GM13977 (cell line): Measurements from ENCODE around the gene TYW3.

Experiments used
- DNase-seq: peaks from one replicate; pipeline ENCODE4 v3.0.0; 2012; ENCODE audit warnings: low spot score
- in situ Hi-C: fragments of 300-500 bp; cut with MboI; formaldehyde crosslinking; loops from one replicate; pipeline ENCODE4 v1.12.0; 2022; ENCODE audit warnings: low sequenced_read_pairs, low pct_unique_long_range_greater_than_20kb, mixed read lengths, inconsistent platforms; ENCODE audit not compliant: unreplicated experiment
- TF ChIP-seq, protein P1 (sequence below): IDR thresholded peaks from 2 replicates; pipeline ENCODE4 v1.5.1; 2012; ENCODE audit warnings: mild to moderate bottlenecking, control low read depth; ENCODE audit not compliant: insufficient read depth; ENCODE audit errors: extremely low read depth, missing control alignments

Gene TYW3, protein sequence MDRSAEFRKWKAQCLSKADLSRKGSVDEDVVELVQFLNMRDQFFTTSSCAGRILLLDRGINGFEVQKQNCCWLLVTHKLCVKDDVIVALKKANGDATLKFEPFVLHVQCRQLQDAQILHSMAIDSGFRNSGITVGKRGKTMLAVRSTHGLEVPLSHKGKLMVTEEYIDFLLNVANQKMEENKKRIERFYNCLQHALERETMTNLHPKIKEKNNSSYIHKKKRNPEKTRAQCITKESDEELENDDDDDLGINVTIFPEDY

DNA sequence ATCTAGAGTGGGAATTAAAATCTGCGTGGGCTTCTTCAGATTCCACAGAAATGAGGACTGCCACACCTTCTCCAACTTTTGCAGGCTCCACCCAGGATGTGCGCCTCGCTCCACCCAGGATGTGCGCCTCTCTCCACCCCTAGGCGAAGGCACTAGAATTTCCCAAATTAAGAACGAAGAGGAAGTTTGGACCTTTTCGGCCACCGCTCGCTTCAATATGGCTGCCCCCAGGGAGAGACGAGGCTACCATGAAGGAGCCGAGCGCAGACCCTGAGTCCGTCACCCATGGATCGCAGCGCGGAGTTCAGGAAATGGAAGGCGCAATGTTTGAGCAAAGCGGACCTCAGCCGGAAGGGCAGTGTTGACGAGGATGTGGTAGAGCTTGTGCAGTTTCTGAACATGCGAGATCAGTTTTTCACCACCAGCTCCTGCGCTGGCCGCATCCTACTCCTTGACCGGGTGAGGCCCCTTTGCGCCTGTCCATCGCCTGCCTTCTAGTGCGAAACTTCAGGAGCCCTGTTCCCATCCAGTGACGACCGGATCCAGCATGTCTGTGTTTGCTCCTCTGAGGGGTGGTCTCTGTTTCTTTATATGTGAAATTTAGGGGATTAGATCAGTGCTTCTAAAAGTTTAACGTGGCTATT is at the start of gene TYW3, which contains the start of gene CRYZ:
Gene TYW3 (plus strand): TSS at position 193 of the 644 bp plus-strand sequence. CDS start 93 bp downstream, at position 286.
Gene CRYZ (minus strand): TSS at position 91 of the 644 bp plus-strand sequence. CDS start 8,229 bp downstream, outside the sequence.
- TF ChIP-seq, protein P1, sequence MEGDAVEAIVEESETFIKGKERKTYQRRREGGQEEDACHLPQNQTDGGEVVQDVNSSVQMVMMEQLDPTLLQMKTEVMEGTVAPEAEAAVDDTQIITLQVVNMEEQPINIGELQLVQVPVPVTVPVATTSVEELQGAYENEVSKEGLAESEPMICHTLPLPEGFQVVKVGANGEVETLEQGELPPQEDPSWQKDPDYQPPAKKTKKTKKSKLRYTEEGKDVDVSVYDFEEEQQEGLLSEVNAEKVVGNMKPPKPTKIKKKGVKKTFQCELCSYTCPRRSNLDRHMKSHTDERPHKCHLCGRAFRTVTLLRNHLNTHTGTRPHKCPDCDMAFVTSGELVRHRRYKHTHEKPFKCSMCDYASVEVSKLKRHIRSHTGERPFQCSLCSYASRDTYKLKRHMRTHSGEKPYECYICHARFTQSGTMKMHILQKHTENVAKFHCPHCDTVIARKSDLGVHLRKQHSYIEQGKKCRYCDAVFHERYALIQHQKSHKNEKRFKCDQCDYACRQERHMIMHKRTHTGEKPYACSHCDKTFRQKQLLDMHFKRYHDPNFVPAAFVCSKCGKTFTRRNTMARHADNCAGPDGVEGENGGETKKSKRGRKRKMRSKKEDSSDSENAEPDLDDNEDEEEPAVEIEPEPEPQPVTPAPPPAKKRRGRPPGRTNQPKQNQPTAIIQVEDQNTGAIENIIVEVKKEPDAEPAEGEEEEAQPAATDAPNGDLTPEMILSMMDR, result no peak
- in situ Hi-C loops, result no loop called here
- DNase-seq, result peak; percentile 48

DNA sequence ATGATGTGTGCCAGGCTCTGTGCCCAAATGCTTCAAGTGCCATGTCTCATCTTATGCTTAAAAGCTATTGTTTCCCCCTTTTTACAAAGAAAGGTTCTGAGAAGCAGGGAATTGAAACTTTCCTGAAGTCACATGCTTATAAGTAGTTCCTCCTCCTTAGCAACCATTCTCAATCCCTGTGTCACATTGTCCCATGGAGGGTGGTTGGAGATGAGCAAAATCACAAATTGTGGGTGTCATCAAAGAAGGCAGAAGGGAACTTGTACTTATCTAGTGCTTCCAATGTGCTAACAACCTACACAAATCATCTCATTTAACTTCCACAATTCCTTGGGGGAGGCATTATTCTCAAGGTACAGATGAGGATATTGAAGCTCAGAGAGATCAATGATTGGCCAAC is 49.3 kb upstream of the TYW3 start:
- TF ChIP-seq, protein P1, result no peak
- in situ Hi-C loops, result loop anchor here (25.0 kb wide), 1 partner anchor 846 kb away; no protein-coding TSS in a partner anchor
- no peak for DNase-seq

DNA sequence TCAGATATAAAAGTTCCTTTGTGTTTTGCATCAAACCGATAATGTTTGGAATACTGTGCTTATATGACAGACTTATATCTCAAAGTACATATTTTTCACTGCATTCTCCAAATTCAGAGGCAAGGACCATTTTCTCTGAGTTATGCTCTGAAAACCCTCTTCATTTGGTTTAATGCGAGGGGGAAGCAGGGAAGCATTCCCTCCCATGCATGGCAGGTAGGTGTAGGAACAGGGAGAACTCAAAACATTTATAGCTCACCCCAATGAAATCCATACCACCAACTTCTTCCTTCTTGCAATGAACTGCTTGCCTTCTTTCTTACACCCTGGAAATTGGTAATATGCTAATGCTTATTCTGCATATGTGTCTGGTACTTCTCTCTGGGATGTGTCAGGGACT is 48.7 kb upstream of the TYW3 start:
- in situ Hi-C loops, result loop anchor here (25.0 kb wide), 1 partner anchor 847 kb away; no protein-coding TSS in a partner anchor
- DNase-seq, result no peak

DNA sequence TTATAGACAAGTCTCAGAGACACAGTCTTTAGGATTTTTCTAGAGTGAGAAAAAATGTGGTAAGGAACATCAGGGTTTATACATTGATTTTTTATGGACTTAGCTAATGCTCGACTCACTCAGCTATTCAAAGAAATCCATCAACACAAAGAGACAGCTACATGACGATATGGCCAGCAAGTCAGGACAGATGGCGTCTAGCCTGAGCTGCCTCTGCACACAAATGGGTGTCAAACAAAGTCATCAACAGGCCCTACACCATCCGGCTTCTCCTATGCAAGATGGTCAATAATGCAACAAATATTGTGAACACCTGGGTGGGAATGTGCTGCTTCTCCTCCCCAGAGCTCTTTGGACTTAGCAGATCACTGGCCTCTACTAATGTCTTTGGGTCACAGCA is 46.0 kb upstream of the TYW3 start:
- no peak for DNase-seq
- TF ChIP-seq, protein P1, result no peak
- in situ Hi-C loops, result loop anchor here (25.0 kb wide), 1 partner anchor 850 kb away; no protein-coding TSS in a partner anchor

More for the DNA sequence above, 48.7 kb upstream of the TYW3 start:
- TF ChIP-seq, protein P1, result no peak

DNA sequence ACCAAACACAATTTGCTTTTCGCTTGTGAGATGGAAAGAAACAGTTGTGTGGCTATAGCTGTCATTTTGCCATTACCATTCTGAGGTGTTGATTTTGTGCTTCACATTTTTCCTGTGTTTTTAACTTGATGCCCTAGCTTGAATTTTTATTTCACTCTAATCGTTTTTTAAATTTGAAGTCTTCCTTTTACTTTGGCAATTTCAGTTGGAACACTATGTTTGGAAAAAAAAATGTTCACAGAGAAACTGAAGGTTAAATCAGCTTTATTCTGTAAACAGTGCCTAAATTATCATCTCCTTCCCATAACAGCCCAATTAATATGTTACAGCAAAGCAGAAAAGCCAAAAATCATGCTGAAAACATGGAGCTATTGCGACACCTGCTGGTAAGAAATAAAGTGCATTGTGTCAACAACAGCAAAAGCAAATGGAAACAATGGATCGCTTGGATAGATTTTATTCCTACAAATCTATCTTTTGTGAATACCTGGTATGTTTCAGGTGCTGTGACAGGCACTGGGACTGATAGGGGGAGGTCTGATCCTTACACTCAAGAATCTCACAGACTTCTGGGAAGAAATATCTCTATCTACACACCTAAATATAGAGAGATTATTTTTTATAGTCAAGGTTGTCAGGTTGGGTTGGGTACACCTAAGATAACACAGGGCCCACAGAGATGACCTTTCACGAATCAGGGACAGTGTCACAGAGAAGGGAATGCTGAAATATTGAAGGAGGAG is 43.2 kb upstream of the TYW3 start:
- DNase-seq, result no peak
- TF ChIP-seq, protein P1, result peak; percentile 77
- in situ Hi-C loops, result loop anchor here (25.0 kb wide), 1 partner anchor 852 kb away; no protein-coding TSS in a partner anchor

DNA sequence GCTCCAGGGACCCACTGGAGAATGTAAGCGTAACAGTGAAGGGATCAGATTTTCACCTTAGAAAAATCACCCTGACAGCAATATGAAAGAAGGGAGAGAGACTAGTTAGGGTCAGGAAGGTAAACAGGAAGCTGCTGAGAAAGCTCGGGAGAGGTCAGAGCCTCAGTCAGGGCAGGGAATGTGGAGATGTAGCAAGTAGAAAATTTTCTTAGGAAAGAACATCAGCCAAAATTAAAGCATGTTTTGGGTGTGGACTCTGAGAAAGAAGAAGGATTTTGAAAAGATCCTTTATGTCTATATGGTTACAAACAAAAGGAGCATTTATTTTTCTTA is 42.6 kb upstream of the TYW3 start:
- in situ Hi-C loops, result loop anchor here (25.0 kb wide), 1 partner anchor 853 kb away; no protein-coding TSS in a partner anchor
- TF ChIP-seq, protein P1, result no peak
- no peak for DNase-seq
